PC-9 (cell line): ENCODE measurements around the gene GPR141. TPM values are rescaled to one million over a fixed set of nuclear protein-coding genes. Genes with fewer than 3 reads are reported as not detected.

ENCODE experiments used
- BruUV-seq: library from RNA; stranded (reverse); fragments of 400-500 nt; replicated peaks from 2 replicates; lab custom pipeline; 2021; lab: Mats Ljungman, UMichigan
- CTCF ChIA-PET: fragments of 300-600 bp; sonication (Branson Sonifier 250); formaldehyde crosslinking; loops from one replicate; lab custom pipeline; 2022; ENCODE audit warnings: antibody characterized with exemption; lab: Charles Lee
- POLR2A ChIA-PET: fragments of 300-600 bp; sonication (Branson Sonifier 250); formaldehyde crosslinking; loops from one replicate; lab custom pipeline; 2022; ENCODE audit warnings: antibody characterized with exemption; ENCODE audit not compliant: unreplicated experiment; lab: Charles Lee
- DNase-seq, 2 experiments: peaks; one replicate each; pipeline versions ENCODE4 v3.0.0 to v3.0.0-alpha.2; 2015 to 2022; ENCODE audit warnings: mixed read lengths in 1 of 2
- H2AFZ ChIP-seq: fragments of 200-600 bp; sonication (generic); 2 replicates; pipeline ENCODE4 v1.8.1; 2017; ENCODE audit warnings: antibody characterized with exemption
- H3F3A ChIP-seq: fragments of 200-600 bp; sonication (generic); 2 replicates; pipeline ENCODE4 v1.8.1; 2017; ENCODE audit warnings: antibody characterized with exemption, mild to moderate bottlenecking, low read depth; ENCODE audit not compliant: insufficient read depth
- H3K27ac ChIP-seq: fragments of 200-600 bp; sonication (generic); 2 replicates; pipeline ENCODE4 v1.6.1; 2016; ENCODE audit warnings: mixed run types
- H3K27me3 ChIP-seq: fragments of 200-600 bp; sonication (generic); 2 replicates; pipeline ENCODE4 v1.6.1; 2016; ENCODE audit warnings: low read depth, mixed run types; ENCODE audit not compliant: insufficient read depth
- H3K36me3 ChIP-seq: fragments of 200-600 bp; sonication (generic); 2 replicates; pipeline ENCODE4 v1.6.1; 2016; ENCODE audit warnings: low read depth, mixed run types
- H3K4me1 ChIP-seq: fragments of 200-600 bp; sonication (generic); replicated peaks from 2 replicates; pipeline ENCODE4 v1.6.1; 2016; ENCODE audit warnings: mixed run types; ENCODE audit not compliant: insufficient read depth
- H3K4me2 ChIP-seq: fragments of 200-600 bp; sonication (generic); 2 replicates; pipeline ENCODE4 v1.6.1; 2017; ENCODE audit warnings: mixed run types
- H3K4me3 ChIP-seq: fragments of 200-600 bp; sonication (generic); 2 replicates; pipeline ENCODE4 v1.6.1; 2016; ENCODE audit warnings: mixed run types
- H3K79me2 ChIP-seq: fragments of 200-600 bp; sonication (generic); 2 replicates; pipeline ENCODE4 v1.6.1; 2017; ENCODE audit warnings: low read depth, mixed run types
- H3K9me2 ChIP-seq: fragments of 200-600 bp; sonication (generic); 2 replicates; pipeline ENCODE4 v1.8.1; 2017; ENCODE audit warnings: mild to moderate bottlenecking; ENCODE audit not compliant: insufficient read depth
- H3K9me3 ChIP-seq: fragments of 200-600 bp; sonication (generic); 2 replicates; pipeline ENCODE4 v1.8.1; 2016; ENCODE audit warnings: low read depth; ENCODE audit not compliant: insufficient read depth
- H4K20me1 ChIP-seq: fragments of 200-600 bp; sonication (generic); 2 replicates; pipeline ENCODE4 v1.8.1; 2017; ENCODE audit not compliant: insufficient read depth
- EZH2 ChIP-seq: fragments of 200-600 bp; sonication (generic); IDR thresholded peaks from 2 replicates; pipeline ENCODE4 v1.8.0; 2017; ENCODE audit warnings: antibody characterized with exemption, low read depth
- intact Hi-C: fragments of 100-400 bp; cut with micrococcal nuclease; formaldehyde crosslinking; loops from one replicate; pipeline ENCODE4 v1.10.0; 2022; ENCODE audit not compliant: unreplicated experiment
- total RNA-seq: library from RNA; stranded (reverse); gene quantifications from 2 replicates; pipeline ENCODE4 v1.2.3, GENCODE V29; 2021
- TF ChIP-seq, protein P1 (sequence below): fragments of 200-600 bp; sonication (generic); conservative IDR thresholded peaks from 2 replicates; pipeline ENCODE4 v1.6.1; 2017; ENCODE audit warnings: mixed run types, antibody characterized with exemption, mild to moderate bottlenecking, moderate library complexity

Gene GPR141
- total RNA-seq, 1 experiment from 2014 or later = not detected

GRCh38 chr7:37757563-37757962 is 74.0 kb downstream of the GPR141 start:
- DNase-seq = no peak
- intact Hi-C loops = no loop called here
- Histone ChIP-seq H3K27ac (no peak overlapping the region), H3K36me3 (no peaks in the 10 kb centered on the region), H2AFZ (no peak overlapping the region), H3F3A (no peaks in the 10 kb centered on the region), H4K20me1 (no peaks in the 10 kb centered on the region), H3K27me3 (no peaks in the 10 kb centered on the region), H3K4me3 (no peak overlapping the region), H3K4me2 (no peak overlapping the region), H3K9me3 (no peaks in the 10 kb centered on the region), H3K79me2 (no peaks in the 10 kb centered on the region), H3K9me2 (no peaks in the 10 kb centered on the region), H3K4me1 (no peaks in the 10 kb centered on the region)
- no TSS peak for BruUV-seq
- no peak for TF ChIP-seq EZH2
- ChIA-PET POLR2A (no interaction called here), CTCF (no interaction called here)

- CTCF ChIA-PET = no interaction called here
- POLR2A ChIA-PET = no interaction called here
- Histone ChIP-seq H3K4me1 (no peaks in the 10 kb centered on the region), H3K4me3 (no peak overlapping the region), H3K4me2 (no peak overlapping the region), H3F3A (no peaks in the 10 kb centered on the region), H4K20me1 (no peaks in the 10 kb centered on the region), H3K9me2 (no peaks in the 10 kb centered on the region), H2AFZ (no peak overlapping the region), H3K27me3 (no peaks in the 10 kb centered on the region), H3K27ac (no peak overlapping the region), H3K79me2 (no peaks in the 10 kb centered on the region), H3K36me3 (no peaks in the 10 kb centered on the region), H3K9me3 (no peaks in the 10 kb centered on the region)
- no peak for DNase-seq
- no TSS peak for BruUV-seq
- no peak for TF ChIP-seq EZH2
- TF ChIP-seq, protein P1, sequence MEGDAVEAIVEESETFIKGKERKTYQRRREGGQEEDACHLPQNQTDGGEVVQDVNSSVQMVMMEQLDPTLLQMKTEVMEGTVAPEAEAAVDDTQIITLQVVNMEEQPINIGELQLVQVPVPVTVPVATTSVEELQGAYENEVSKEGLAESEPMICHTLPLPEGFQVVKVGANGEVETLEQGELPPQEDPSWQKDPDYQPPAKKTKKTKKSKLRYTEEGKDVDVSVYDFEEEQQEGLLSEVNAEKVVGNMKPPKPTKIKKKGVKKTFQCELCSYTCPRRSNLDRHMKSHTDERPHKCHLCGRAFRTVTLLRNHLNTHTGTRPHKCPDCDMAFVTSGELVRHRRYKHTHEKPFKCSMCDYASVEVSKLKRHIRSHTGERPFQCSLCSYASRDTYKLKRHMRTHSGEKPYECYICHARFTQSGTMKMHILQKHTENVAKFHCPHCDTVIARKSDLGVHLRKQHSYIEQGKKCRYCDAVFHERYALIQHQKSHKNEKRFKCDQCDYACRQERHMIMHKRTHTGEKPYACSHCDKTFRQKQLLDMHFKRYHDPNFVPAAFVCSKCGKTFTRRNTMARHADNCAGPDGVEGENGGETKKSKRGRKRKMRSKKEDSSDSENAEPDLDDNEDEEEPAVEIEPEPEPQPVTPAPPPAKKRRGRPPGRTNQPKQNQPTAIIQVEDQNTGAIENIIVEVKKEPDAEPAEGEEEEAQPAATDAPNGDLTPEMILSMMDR = no peak
- intact Hi-C loops = no loop called here
Measured at GRCh38 chr7:37758501-37759045, 75.0 kb downstream of the GPR141 start.

DNA sequence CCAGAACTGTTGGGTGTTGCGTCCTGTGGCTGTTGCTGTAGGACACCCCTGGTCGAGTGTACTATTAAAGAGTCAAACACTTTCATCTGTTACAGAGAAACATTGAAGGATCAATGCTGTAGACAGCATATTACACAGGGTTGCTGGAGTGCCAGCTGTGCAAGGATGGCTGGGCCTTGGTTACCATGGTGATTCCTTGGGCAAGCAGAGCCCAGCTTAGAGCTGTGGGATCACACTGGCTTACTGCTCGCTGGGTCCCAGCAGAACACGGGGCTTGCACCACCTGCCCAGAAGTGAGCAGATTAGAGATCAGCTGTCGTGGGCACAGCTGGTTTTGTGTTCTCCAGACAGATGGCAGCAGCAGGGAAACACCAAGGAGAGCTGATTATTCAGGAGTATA is 76.0 kb downstream of the GPR141 start:
- H4K20me1 ChIP-seq = no peaks in the 10 kb centered on the region
- intact Hi-C loops = no loop called here
- H3K36me3 ChIP-seq = no peaks in the 10 kb centered on the region
- no peaks in the 10 kb centered on the region for H3F3A ChIP-seq
- no peaks in the 10 kb centered on the region for H3K4me1 ChIP-seq
- H3K4me2 ChIP-seq = no peak overlapping the region
- no peak overlapping the region for H3K4me3 ChIP-seq
- no peak overlapping the region for H3K27ac ChIP-seq
- no peaks in the 10 kb centered on the region for H3K9me3 ChIP-seq
- no TSS peak for BruUV-seq
- H3K79me2 ChIP-seq = no peaks in the 10 kb centered on the region
- no peak overlapping the region for H2AFZ ChIP-seq
- no peak for DNase-seq
- ChIA-PET POLR2A (no interaction called here), CTCF (no interaction called here)
- H3K27me3 ChIP-seq = no peaks in the 10 kb centered on the region
- TF ChIP-seq, protein P1 = no peak
- TF ChIP-seq EZH2 = no peak
- no peaks in the 10 kb centered on the region for H3K9me2 ChIP-seq

- no peak overlapping the region for H3K4me2 ChIP-seq
- H3K79me2 ChIP-seq = no peaks in the 10 kb centered on the region
- BruUV-seq = no TSS peak
- intact Hi-C loops = no loop called here
- H4K20me1 ChIP-seq = no peaks in the 10 kb centered on the region
- TF ChIP-seq EZH2 = no peak
- TF ChIP-seq, protein P1 = no peak
- H2AFZ ChIP-seq = no peak overlapping the region
- H3K4me3 ChIP-seq = no peak overlapping the region
- ChIA-PET POLR2A (no interaction called here), CTCF (no interaction called here)
- 0 out of 2 replicates have a peak, but pooled peaks cover 5% of the 10 kb centered on the region for H3K9me2 ChIP-seq
- H3K27ac ChIP-seq = no peak overlapping the region
- H3F3A ChIP-seq = no peaks in the 10 kb centered on the region
- no peak for DNase-seq
- no peaks in the 10 kb centered on the region for H3K4me1 ChIP-seq
- H3K9me3 ChIP-seq = no peaks in the 10 kb centered on the region
- H3K36me3 ChIP-seq = no peaks in the 10 kb centered on the region
- 0 out of 2 replicates have a peak, but pooled peaks cover 8% of the 10 kb centered on the region for H3K27me3 ChIP-seq
Measured at GRCh38 chr7:37765421-37765829, 81.9 kb downstream of the GPR141 start.
